NCI-H2171 (cell line): ENCODE data around the gene KRT40.
"Not testable (repeated sequence)": the region's sequence is repeated elsewhere in the genome, so short reads cannot be mapped to it uniquely, and the experiment has no call there.

Source experiments
- DNase-seq: peaks from one replicate; lab custom pipeline; 2025; lab: John Stamatoyannopoulos, UW

Gene KRT40

DNA sequence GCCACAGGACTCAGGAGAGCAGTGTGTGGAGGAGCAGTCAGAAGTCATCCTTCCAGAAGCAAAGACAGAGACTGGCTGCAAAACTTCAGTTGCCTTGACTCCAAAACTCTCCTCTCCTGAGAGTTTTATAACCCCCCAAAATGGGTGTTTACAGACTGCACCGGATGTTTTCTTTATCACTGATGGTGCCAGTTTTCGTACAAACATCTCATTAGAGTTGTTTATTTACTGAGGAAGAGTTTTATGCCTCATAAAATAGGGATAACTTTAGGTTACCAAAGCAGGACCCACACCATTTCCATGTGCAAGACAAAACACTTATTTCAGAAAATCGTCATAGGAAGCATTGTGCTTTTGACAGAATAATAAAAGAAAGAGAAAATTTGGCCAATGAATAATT is at the start of gene KRT40:
Gene KRT40 (minus strand): TSS at position 101 of the 400 bp plus-strand sequence. CDS start 53 bp downstream, at position 48.
- DNase-seq, result no peak

- no peak for DNase-seq
Observed at GRCh38 chr17:41029633-41030245, 45.6 kb upstream of the KRT40 start, which contains the start of gene KRTAP1-4. TSS of gene KRTAP1-4 (minus strand) at chr17:41030195. CDS start at chr17:41030078, 117 bp downstream.

- DNase-seq, result no peak
Observed at GRCh38 chr17:41026715-41027471, 42.8 kb upstream of the KRT40 start, which contains the start of gene KRTAP1-5. TSS of gene KRTAP1-5 (minus strand) at chr17:41027208. CDS start at chr17:41027155, 53 bp downstream.

GRCh38 chr17:41024697-41025096 is 40.6 kb upstream of the KRT40 start:
- no peak for DNase-seq

DNA sequence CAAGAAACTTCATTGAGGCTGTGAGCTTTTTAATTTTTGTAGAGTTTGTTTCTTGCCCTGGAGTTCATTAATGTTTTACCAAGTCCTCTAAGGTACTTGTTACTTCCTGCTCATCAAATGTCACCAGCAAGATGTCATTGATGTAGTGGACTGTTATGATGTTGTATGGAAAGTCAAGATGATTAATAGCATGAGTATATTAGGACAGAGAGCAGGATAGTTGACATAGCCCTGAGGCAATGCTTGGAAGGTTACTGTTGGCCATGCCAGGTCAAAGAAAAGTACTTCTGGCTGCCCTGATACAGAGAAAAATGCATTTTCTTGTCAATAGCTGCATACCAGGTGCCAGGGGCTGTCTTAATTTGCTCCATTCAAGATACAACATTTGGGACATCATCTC is 36.2 kb upstream of the KRT40 start:
- DNase-seq, result no peak

GRCh38 chr17:41019415-41019814 is 35.3 kb upstream of the KRT40 start:
- no peak for DNase-seq

DNA sequence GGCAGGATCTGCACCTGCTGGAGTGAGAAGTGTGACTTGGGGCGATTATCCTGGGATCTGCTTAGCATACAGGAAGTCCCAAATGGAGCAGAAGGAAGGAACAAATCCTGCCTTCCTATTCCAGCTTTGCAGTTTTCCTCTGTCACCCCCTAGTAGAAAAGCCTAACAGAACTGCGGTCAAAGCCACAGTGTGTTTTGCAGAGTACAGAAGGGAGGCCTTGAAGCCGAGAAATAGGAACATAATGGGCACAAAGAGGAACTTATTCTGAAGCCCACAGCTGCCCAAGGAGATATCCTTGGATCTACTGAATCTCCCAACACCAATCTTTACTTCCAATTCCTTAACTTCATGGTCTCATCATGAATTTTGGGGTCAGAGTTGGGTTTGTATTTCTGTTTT is 34.4 kb upstream of the KRT40 start:
- DNase-seq, result no peak

DNA sequence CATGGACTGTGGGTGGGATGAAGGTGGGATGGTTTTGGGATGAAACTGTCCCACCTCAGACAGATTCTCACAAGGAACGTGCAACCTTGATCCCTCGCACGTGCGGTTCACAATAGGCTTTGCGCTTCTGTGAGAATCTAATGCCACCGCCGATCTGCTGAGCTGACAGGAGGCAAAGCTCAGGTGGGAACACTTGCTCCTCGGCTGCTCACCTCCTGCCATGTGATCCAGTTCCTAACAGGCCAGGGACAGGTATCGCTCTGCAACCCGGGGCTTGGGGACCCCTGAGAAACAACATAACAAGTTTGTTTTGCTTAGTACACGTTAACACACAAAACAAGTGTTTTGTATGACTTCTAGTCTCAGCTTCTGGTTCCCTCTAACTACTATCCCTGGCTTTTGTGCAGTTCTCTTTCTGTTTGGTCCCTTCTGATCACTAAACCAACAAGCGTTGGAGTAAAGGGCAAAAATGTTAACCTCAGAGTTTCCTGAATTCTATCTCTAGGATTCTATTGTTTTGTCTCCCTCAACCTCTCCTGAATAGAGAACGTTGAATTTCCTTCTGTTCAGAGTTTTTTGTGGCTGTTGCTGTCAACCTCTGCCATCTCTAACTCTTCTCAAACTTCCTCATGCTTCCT is 32.6 kb upstream of the KRT40 start:
- no peak for DNase-seq

- no peak for DNase-seq
Observed at GRCh38 chr17:41015454-41015853, 31.3 kb upstream of the KRT40 start.

DNA sequence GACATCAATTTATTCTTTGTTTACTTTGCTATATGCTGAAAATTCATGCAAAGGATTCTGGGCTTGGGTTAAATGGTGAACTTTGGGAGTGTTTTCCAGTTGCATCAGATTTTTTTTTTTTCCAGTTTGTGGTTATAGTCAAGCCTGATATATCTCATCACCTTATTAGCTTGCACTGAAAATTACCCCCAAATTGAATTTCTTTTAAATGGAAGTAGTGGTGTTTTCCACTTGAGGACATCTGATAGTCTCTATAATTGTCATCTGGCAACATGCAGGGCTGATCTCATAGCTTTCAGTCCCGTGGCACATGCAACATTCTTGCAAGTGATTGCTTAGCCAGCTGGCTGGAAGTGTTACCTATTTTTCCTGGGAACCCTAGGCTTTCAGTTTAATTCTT is 29.5 kb upstream of the KRT40 start:
- no peak for DNase-seq

DNA sequence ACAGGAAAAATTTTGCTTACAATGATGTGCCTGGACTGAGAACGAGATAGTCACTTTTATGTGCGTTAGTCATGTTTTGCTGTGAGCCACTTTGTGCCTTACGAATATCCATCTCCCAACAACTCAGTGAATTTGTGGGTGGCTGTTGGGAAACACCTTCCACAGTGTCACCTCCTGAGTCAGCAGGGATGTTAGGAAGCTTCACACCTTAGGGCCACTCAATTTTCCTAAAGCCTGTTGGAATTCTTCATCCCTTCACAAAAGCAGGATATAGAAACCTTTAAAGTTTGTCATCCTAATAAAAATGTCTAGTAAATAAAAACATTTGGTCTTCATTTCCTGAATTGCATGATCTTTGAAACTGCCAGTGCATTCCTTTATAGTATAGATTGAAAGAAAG is 29.1 kb upstream of the KRT40 start:
- no peak for DNase-seq

DNA sequence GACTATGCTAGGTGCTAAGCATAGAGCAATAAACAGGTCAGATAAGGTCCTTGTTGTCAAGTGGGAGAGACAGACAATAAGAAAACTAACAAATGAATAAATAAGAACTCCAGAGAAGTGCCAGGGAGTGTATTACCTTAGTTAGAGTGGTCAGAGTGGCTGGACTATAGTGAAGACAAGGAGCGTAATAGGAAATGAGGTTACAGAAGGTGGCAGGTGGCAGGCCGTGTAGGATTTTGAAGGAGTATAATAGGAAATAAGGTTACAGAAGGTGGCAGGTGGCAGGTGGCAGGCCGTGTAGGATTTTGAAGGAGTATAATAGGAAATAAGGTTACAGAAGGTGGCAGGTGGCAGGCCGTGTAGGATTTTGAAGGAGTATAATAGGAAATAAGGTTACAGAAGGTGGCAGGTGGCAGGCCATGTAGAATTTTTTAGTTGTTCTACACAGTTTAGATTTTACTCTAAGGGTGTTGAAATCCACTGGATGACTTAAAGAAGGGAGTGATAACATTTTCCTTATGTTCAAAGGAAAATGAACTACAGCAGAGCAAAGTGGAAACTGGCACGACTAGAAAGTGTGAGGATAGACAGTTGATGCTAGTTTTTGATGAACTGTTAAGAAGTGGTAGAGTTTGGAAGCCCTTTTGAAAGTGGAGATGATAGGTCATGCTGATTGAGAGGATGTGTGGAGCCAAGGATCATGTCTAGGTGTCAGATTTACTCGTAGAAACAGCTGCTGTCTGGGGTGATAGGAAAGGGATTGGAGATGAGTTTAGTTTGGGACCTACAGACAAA is 28.4 kb upstream of the KRT40 start:
- DNase-seq, result no peak

GRCh38 chr17:41010441-41010840 is 26.3 kb upstream of the KRT40 start:
- no peak for DNase-seq

- no peak for DNase-seq
Observed at GRCh38 chr17:41009936-41010335, 25.8 kb upstream of the KRT40 start.

- DNase-seq, result no peak
Observed at GRCh38 chr17:41009301-41009760, 25.2 kb upstream of the KRT40 start.

GRCh38 chr17:41008811-41009210 is 24.7 kb upstream of the KRT40 start, which contains the start of gene KRTAP3-1:
TSS of gene KRTAP3-1 (minus strand) at chr17:41009128. CDS start at chr17:41009074, 54 bp downstream.
- DNase-seq, result peak; percentile 32

GRCh38 chr17:41004397-41004796 is 20.3 kb upstream of the KRT40 start:
- DNase-seq, result no peak

GRCh38 chr17:41003926-41004325 is 19.8 kb upstream of the KRT40 start:
- no peak for DNase-seq

GRCh38 chr17:41002814-41003213 is 18.7 kb upstream of the KRT40 start:
- DNase-seq, result no peak

DNA sequence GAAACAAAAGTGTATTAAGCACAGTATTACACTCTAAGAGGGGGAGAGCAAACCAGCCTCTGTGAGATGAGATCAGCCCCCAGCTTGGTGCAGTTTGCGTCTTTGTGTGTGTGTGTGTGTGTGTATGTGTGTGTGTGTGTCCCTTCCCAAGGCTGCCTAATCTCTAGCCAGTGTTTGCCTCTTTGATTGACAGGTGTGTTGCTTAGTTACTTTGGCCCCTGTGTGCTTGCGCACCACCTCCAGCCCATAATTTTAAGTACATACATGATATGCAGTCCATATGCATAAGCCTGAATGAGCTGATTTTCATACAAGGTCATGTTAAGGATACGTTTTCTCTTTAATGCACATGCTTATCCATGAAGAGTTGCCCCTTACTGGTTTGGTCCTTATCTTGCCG is 17.7 kb upstream of the KRT40 start:
- DNase-seq, result no peak

DNA sequence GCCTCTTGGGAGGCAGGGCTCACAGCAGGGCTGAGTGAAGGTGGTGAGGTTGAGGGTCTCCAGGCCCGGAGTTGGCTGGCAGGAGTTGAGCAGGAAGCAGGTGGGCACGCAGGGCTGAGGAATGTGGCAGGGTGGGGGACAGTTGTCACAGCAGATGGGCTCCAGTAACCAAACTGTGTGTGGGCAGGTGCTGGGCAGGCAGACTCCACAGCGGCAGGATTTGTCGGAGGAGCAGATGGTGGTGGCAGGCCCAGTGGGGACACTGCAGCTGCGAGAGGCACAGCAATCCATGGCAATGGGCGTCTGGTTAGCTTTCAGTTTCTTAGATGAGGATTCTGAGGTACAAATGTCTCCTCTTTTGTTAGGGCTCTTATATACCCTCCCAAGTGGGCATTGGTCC is 15.4 kb upstream of the KRT40 start, which contains the start of gene KRTAP3-2:
Gene KRTAP3-2 (minus strand): TSS at position 344 of the 400 bp plus-strand sequence. CDS start 53 bp downstream, at position 291.
- not testable (repeated sequence) for DNase-seq

DNA sequence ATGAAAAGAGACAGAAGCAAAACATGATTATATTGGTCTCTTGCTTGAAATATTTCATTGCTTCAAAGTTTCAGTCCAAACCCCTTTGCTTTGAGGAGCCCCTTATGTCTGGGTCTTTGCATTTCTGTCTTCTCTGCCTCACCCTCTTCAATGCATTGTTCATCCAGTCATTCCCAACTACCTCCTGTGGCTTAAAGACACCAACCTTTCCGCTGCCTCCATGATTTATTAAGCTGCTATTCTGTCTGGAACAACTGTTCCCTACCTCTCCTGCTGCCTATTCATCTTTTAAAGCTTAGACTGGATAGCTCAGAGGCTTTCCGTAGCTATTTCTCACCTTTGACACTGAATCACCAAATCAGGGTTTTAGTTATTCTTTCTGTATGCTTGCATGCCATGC is 13.2 kb upstream of the KRT40 start:
- no peak for DNase-seq
